RWPE2 (cell line): ENCODE measurements around the gene LZTFL1.
A peak's percentile ranks its signal among the peaks of the same experiment; 100 is the strongest.

ENCODE experiments used
- ATAC-seq: fragments of 200-7000 bp; cut with Tn5 transposase; 3 replicates; pipeline ENCODE4 v1.9.1; 2021; ENCODE audit warnings: low read depth
- DNase-seq: peaks from one replicate; pipeline ENCODE4 v3.0.0-alpha.2; 2020; ENCODE audit warnings: low spot score
- H3K27ac ChIP-seq: fragments of 450-650 bp; 2 replicates; pipeline ENCODE4 v1.5.1; 2017; ENCODE audit warnings: mild to moderate bottlenecking; ENCODE audit not compliant: poor library complexity, severe bottlenecking
- H3K27me3 ChIP-seq: fragments of 250-450 bp; sonication (Bioruptor Pico); 2 replicates; pipeline ENCODE4 v1.5.1; 2021; ENCODE audit warnings: mild to moderate bottlenecking, moderate library complexity; ENCODE audit not compliant: insufficient read depth, poor library complexity, severe bottlenecking
- H3K36me3 ChIP-seq: fragments of 250-450 bp; sonication (Bioruptor Pico); 2 replicates; pipeline ENCODE4 v1.5.1; 2020; ENCODE audit warnings: low read depth, mild to moderate bottlenecking, moderate library complexity
- H3K4me1 ChIP-seq: fragments of 250-450 bp; sonication (Bioruptor Pico); 2 replicates; pipeline ENCODE4 v1.5.1; 2021; ENCODE audit warnings: mild to moderate bottlenecking, moderate library complexity; ENCODE audit not compliant: insufficient read depth, poor library complexity, severe bottlenecking
- H3K4me3 ChIP-seq: fragments of 250-450 bp; sonication (Bioruptor Pico); 2 replicates; pipeline ENCODE4 v1.5.1; 2021; ENCODE audit warnings: mild to moderate bottlenecking, moderate library complexity; ENCODE audit not compliant: severe bottlenecking
- H3K9me3 ChIP-seq: fragments of 250-450 bp; sonication (Bioruptor Pico); 2 replicates; pipeline ENCODE4 v1.5.1; 2021; ENCODE audit warnings: mild to moderate bottlenecking, moderate library complexity; ENCODE audit not compliant: severe bottlenecking
- CTCF ChIP-seq: fragments of 450-650 bp; IDR thresholded peaks from one replicate; pipeline ENCODE4 v1.5.1; 2017; ENCODE audit warnings: mild to moderate bottlenecking, moderate library complexity; ENCODE audit not compliant: poor library complexity, severe bottlenecking

LZTFL1 gene

GRCh38 chr3:45887285-45887684 lies 45.4 kb upstream of the LZTFL1 start:
- Histone ChIP-seq H3K4me1 (no peaks in the 10 kb centered on the region), H3K27me3 (no peaks in the 10 kb centered on the region), H3K27ac (no peak overlapping the region), H3K4me3 (no peak overlapping the region), H3K36me3 (no peaks in the 10 kb centered on the region), H3K9me3 (no peaks in the 10 kb centered on the region)
- no peak for ATAC-seq
- DNase-seq: no peak
- no peak for TF ChIP-seq CTCF

- no peaks in the 10 kb centered on the region for H3K36me3 ChIP-seq
- DNase-seq (no peak), ATAC-seq (no peak)
- H3K4me1 ChIP-seq: no peaks in the 10 kb centered on the region
- no peaks in the 10 kb centered on the region for H3K9me3 ChIP-seq
- H3K4me3 ChIP-seq: no peak within 1 kb of the TSS
- no peak for TF ChIP-seq CTCF
- no peaks in the 10 kb centered on the region for H3K27me3 ChIP-seq
- H3K27ac ChIP-seq: no peak within 1 kb of the TSS
These were observed 44.2 kb upstream of the LZTFL1 start, which contains the start of gene CCR9 for GRCh38 chr3:45885979-45886705. CCR9 (plus strand) TSS chr3:45886543; CDS start chr3:45894934, 8,391 bp downstream.

DNA sequence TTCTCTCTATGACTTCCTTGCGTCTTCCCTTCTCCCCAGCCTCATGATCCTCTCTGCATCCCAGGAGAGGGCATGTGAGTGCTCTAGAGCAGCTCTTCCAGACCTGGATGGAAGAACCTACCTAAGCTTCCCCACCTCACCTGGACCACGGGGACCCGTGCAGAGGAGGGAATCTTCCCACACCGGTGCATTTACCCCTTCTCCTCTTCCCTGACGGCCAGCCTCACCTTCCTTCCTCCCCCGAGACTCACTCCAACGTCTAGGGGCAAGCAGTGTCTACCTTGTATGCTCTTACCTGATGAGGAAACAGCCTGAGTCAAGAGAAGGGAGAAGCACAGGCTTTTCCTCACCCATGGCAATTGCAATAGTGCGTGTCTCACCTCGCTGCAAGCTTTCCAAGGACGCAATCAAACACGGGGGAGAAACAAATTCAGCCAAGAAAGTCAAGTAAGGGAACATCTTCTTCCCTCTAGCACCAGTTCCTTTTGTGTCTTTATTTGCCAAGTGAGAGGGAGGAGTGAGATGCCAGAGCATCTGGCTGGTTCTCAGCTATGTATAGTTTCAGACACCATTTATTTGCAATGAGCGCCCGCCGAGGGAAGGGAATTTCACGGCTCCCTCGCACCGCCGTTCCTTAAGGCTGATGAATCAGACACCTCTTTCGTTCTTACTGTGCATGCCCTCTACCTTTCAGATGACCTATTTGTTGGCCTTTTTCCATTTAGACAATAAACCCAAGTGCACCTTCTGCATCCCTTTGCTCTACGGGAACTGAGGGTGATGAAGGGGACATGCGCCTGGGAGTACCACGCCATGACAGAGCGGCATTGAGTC lies 42.7 kb upstream of the LZTFL1 start:
- Histone ChIP-seq H3K27ac (no peak overlapping the region), H3K4me1 (no peaks in the 10 kb centered on the region), H3K36me3 (no peaks in the 10 kb centered on the region), H3K27me3 (no peaks in the 10 kb centered on the region), H3K4me3 (no peak overlapping the region), H3K9me3 (no peaks in the 10 kb centered on the region)
- DNase-seq (no peak), ATAC-seq (no peak)
- no peak for TF ChIP-seq CTCF

DNA sequence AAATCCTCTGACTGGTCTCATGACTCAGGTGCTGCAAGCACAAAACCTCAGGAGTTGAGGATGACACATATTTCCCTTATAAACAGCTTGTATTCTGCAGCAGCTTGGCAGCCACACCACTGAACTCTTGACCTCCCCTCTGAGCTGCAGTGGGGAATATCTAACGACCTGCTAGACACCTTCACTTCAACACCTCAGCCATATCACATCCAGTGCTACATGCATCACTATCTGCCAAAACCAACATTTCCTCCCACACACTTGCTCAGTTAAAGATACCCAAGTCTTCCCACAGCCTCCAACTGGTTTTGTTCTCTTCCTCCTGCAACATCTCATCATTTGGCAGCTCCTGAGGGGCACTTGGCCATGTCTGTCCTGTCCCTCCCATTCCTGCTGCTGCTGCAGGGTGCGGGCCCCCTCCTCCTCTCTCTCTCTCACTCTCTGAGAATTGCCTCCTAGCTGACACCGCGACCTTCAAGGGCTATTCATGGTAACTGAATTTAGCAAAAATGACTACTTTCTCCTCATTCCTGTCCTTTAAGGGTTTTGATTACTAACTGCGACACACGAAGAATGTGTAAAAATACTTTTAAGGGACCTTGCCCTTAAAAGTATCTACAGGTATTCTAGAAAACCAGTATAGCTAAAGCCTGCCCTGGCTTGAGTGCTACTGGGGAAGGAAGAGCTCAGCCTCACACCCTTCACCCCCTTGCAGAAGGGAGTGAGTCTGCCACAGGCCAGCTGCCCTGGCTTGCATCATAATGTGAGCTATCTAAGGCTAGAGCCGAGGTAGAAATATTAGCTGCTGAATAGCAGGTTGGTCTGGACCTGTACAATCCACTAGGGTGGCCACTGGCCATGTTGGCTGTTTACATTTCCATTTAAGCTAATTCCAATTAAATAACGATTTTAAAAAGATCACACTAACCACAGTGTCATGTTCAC lies 39.4 kb upstream of the LZTFL1 start:
- Histone ChIP-seq H3K4me1 (no peaks in the 10 kb centered on the region), H3K4me3 (no peak overlapping the region), H3K27me3 (no peaks in the 10 kb centered on the region), H3K36me3 (no peaks in the 10 kb centered on the region), H3K27ac (no peak overlapping the region), H3K9me3 (no peaks in the 10 kb centered on the region)
- ATAC-seq: peak; percentile 80
- TF ChIP-seq CTCF: no peak
- DNase-seq: no peak
